ENCODE results near the gene BCAS2. TPM values are rescaled to one million over a fixed set of nuclear protein-coding genes. Genes with fewer than 3 reads are reported as not detected.

BCAS2 gene
- total RNA-seq, 8 experiments from 2014 or later = 53.9 to 132 (median 93.0) TPM

- no peak overlapping the region for H3K27ac ChIP-seq
- in situ Hi-C loops (cut with MboI; ENCODE audit: low pct_unique_long_range_greater_than_20kb in 2 of 9, low sequenced_read_pairs in 9 of 9, unreplicated experiment in 9 of 9) = loop anchor here in 1 of 9 experiments (25.0 kb wide), 1 partner anchor 214 kb away; no protein-coding TSS in a partner anchor
- no peaks in the 10 kb centered on the region for H3K4me1 ChIP-seq (replicated peaks in 1 of 2)
- whole genome bisulfite sequencing, 10 experiments = 70 to 92% (median 86%) methylated on average over 1 to 4 of the region's 4 CpGs; no CpG with 5 or more reads in 3 of the 10 experiments
- no peak overlapping the region for H3K4me3 ChIP-seq
- ATAC-seq (replicated peaks in 6 of 8) = peak in 1 of 8 experiments; percentile 20
These were observed 30.0 kb downstream of the BCAS2 start for GRCh38 chr1:114551400-114551799.

- no peak for ATAC-seq (replicated peaks in 6 of 8)
- WGBS, 10 experiments = 77 to 100% (median 100%) methylated on average over 1 to 2 of the region's 2 CpGs; no CpG with 5 or more reads in 3 of the 10 experiments
- in situ Hi-C loops (cut with MboI; ENCODE audit: low pct_unique_long_range_greater_than_20kb in 2 of 9, low sequenced_read_pairs in 9 of 9, unreplicated experiment in 9 of 9) = loop anchor here in 1 of 9 experiments (25.0 kb wide), 1 partner anchor 213 kb away; no protein-coding TSS in a partner anchor
- H3K4me1 ChIP-seq (replicated peaks in 1 of 2) = no peaks in the 10 kb centered on the region
- no peak overlapping the region for H3K4me3 ChIP-seq
- no peak overlapping the region for H3K27ac ChIP-seq
These were observed 31.1 kb downstream of the BCAS2 start for GRCh38 chr1:114550336-114550735.

DNA sequence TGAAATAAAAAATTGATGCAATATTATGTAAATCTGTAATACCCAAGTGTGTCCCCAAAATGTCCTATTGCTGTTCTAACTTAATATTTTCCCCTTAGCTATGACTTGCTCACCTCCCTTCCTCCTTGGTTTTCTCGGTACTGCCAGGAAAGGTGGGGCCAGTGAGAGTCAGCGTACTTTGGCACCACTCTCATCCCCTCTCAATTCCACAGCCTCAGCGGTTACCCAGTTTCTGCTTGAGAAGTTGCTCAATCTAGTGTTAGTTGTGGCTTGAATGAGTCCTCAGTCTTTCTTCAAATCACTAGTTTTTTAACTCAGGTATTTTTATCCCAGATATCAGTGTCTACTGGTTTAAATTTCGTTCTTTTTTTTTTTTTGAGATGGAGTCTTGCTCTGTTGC is 32.3 kb downstream of the BCAS2 start:
- WGBS, 10 experiments = 0 to 90% (median 55%) methylated on average over 1 to 4 of the region's 4 CpGs; no CpG with 5 or more reads in 1 of the 10 experiments
- in situ Hi-C loops (cut with MboI; ENCODE audit: low pct_unique_long_range_greater_than_20kb in 2 of 9, low sequenced_read_pairs in 9 of 9, unreplicated experiment in 9 of 9) = no loop called here
- Histone ChIP-seq H3K4me1 (replicated peaks in 1 of 2) (no peaks in the 10 kb centered on the region), H3K27ac (no peak overlapping the region), H3K4me3 (no peak overlapping the region)
- ATAC-seq (replicated peaks in 6 of 8) = no peak

GRCh38 chr1:114547076-114547475 is 34.3 kb downstream of the BCAS2 start:
- in situ Hi-C loops (cut with MboI; ENCODE audit: low pct_unique_long_range_greater_than_20kb in 2 of 9, low sequenced_read_pairs in 9 of 9, unreplicated experiment in 9 of 9) = no loop called here
- H3K27ac ChIP-seq = no peak overlapping the region
- no peak for ATAC-seq (replicated peaks in 6 of 8)
- no peaks in the 10 kb centered on the region for H3K4me1 ChIP-seq (replicated peaks in 1 of 2)
- 22 to 100% (median 75%) methylated on average over 1 of the region's 1 CpG; no CpG with 5 or more reads in 3 of the 10 experiments for WGBS, 10 experiments
- H3K4me3 ChIP-seq = no peak overlapping the region

DNA sequence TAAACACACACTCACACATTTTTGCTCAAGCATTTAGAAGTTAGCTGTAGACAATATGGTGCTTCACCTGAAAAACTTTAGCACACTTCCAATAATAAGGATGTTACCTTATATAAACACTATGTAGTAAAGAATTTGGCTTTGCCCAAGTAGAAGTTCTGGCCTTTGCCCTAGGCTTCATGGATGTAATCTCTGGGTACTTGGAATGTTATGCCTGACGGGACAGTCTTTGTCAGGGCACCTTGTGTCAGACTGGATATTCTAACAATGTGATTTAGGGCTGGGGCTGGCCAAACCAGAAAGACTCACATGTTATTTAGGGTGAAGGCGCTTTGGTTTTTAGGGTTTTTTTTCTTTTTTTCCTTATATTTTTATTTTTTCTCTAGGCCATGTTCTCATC is 35.6 kb downstream of the BCAS2 start:
- no peak overlapping the region for H3K27ac ChIP-seq
- 63 to 100% (median 95%) methylated on average over 1 to 2 of the region's 2 CpGs; no CpG with 5 or more reads in 1 of the 10 experiments for WGBS, 10 experiments
- H3K4me3 ChIP-seq = no peak overlapping the region
- no peak for ATAC-seq (replicated peaks in 6 of 8)
- in situ Hi-C loops (cut with MboI; ENCODE audit: low pct_unique_long_range_greater_than_20kb in 2 of 9, low sequenced_read_pairs in 9 of 9, unreplicated experiment in 9 of 9) = no loop called here
- no peaks in the 10 kb centered on the region for H3K4me1 ChIP-seq (replicated peaks in 1 of 2)

- in situ Hi-C loops (cut with MboI; ENCODE audit: low pct_unique_long_range_greater_than_20kb in 2 of 9, low sequenced_read_pairs in 9 of 9, unreplicated experiment in 9 of 9) = no loop called here
- H3K4me3 ChIP-seq = no peak overlapping the region
- H3K27ac ChIP-seq = no peak overlapping the region
- no peaks in the 10 kb centered on the region for H3K4me1 ChIP-seq (replicated peaks in 1 of 2)
- ATAC-seq (replicated peaks in 6 of 8) = no peak
- 0 to 100% (median 53%) methylated on average over 1 of the region's 1 CpG; no CpG with 5 or more reads in 3 of the 10 experiments for WGBS, 10 experiments
These were observed 36.1 kb downstream of the BCAS2 start for GRCh38 chr1:114545315-114545714.

GRCh38 chr1:114540821-114541220 is 40.6 kb downstream of the BCAS2 start:
- ATAC-seq (replicated peaks in 6 of 8) = no peak
- H3K27ac ChIP-seq = no peak overlapping the region
- in situ Hi-C loops (cut with MboI; ENCODE audit: low pct_unique_long_range_greater_than_20kb in 2 of 9, low sequenced_read_pairs in 9 of 9, unreplicated experiment in 9 of 9) = no loop called here
- no peaks in the 10 kb centered on the region for H3K4me1 ChIP-seq (replicated peaks in 1 of 2)
- H3K4me3 ChIP-seq = no peak overlapping the region
- WGBS, 10 experiments = 58 to 100% (median 85%) methylated on average over 1 to 6 of the region's 6 CpGs

GRCh38 chr1:114540272-114540671 is 41.1 kb downstream of the BCAS2 start:
- Histone ChIP-seq H3K4me1 (replicated peaks in 1 of 2) (no peaks in the 10 kb centered on the region), H3K27ac (no peak overlapping the region), H3K4me3 (no peak overlapping the region)
- 10 to 79% (median 66%) methylated on average over 3 of the region's 3 CpGs for WGBS, 10 experiments
- ATAC-seq (replicated peaks in 6 of 8) = no peak
- in situ Hi-C loops (cut with MboI; ENCODE audit: low pct_unique_long_range_greater_than_20kb in 2 of 9, low sequenced_read_pairs in 9 of 9, unreplicated experiment in 9 of 9) = no loop called here

DNA sequence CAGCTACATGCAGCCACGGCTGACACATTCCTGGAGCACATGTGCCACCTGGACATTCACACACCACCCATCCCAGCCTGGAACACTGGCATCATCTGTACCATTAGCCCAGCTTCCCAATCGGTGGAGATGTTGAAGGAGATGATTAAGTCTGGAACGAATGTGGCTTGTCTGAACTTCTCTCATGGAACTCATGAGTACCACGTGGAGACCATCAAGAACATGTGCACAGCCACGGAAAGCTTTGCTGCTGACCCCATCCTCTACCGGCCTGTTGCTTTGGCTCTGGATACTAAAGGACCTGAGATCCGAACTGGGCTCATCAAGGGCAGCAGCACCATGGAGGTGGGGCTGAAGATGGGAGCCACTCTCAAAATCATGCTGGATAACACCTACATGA is 45.4 kb downstream of the BCAS2 start:
- H3K4me3 ChIP-seq = no peak overlapping the region
- ATAC-seq (replicated peaks in 6 of 8) = no peak
- no peaks in the 10 kb centered on the region for H3K4me1 ChIP-seq (replicated peaks in 1 of 2)
- 17 to 93% (median 75%) methylated on average over 1 to 7 of the region's 7 CpGs; no CpG with 5 or more reads in 2 of the 10 experiments for WGBS, 10 experiments
- in situ Hi-C loops (cut with MboI; ENCODE audit: low pct_unique_long_range_greater_than_20kb in 2 of 9, low sequenced_read_pairs in 9 of 9, unreplicated experiment in 9 of 9) = no loop called here
- H3K27ac ChIP-seq = no peak overlapping the region

- Histone ChIP-seq H3K27ac (no peak overlapping the region), H3K4me1 (replicated peaks in 1 of 2) (no peaks in the 10 kb centered on the region), H3K4me3 (no peak overlapping the region)
- in situ Hi-C loops (cut with MboI; ENCODE audit: low pct_unique_long_range_greater_than_20kb in 2 of 9, low sequenced_read_pairs in 9 of 9, unreplicated experiment in 9 of 9) = no loop called here
- 0 to 43% (median 20%) methylated on average over 1 of the region's 1 CpG; no CpG with 5 or more reads in 7 of the 10 experiments for WGBS, 10 experiments
- no peak for ATAC-seq (replicated peaks in 6 of 8)
These were observed 46.0 kb downstream of the BCAS2 start for GRCh38 chr1:114535401-114535800.

- no peak for ATAC-seq (replicated peaks in 6 of 8)
- Histone ChIP-seq H3K4me3 (no peak overlapping the region), H3K27ac (no peak overlapping the region), H3K4me1 (replicated peaks in 1 of 2) (no peaks in the 10 kb centered on the region)
- WGBS, 10 experiments = 0 to 89% (median 47%) methylated on average over 1 of the region's 1 CpG; no CpG with 5 or more reads in 2 of the 10 experiments
- in situ Hi-C loops (cut with MboI; ENCODE audit: low pct_unique_long_range_greater_than_20kb in 2 of 9, low sequenced_read_pairs in 9 of 9, unreplicated experiment in 9 of 9) = no loop called here
These were observed 50.3 kb downstream of the BCAS2 start for GRCh38 chr1:114531094-114531493.

GRCh38 chr1:114530224-114530623 is 51.2 kb downstream of the BCAS2 start:
- Histone ChIP-seq H3K27ac (no peak overlapping the region), H3K4me3 (no peak overlapping the region), H3K4me1 (replicated peaks in 1 of 2) (no peaks in the 10 kb centered on the region)
- 62 to 100% (median 95%) methylated on average over 1 to 2 of the region's 2 CpGs; no CpG with 5 or more reads in 2 of the 10 experiments for WGBS, 10 experiments
- in situ Hi-C loops (cut with MboI; ENCODE audit: low pct_unique_long_range_greater_than_20kb in 2 of 9, low sequenced_read_pairs in 9 of 9, unreplicated experiment in 9 of 9) = no loop called here
- no peak for ATAC-seq (replicated peaks in 6 of 8)

DNA sequence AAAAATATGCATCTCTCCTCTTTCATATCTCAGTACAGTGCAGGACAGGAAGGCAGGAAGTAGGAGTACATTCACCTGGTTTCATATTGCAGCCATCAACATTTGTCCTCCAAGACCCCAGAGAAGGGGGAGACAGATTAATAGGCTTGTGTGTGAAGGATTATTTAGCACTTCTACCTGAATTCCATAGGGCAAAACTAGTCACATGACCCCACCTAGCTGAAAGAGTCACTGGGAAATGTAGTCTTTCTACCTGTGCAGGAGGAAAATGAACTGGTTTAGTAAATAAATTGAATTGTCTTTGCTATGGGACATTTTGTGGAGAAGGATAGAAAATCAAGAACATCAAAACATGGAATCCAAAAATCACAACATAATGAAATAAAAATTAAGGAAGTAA is 56.5 kb downstream of the BCAS2 start:
- in situ Hi-C loops (cut with MboI; ENCODE audit: low pct_unique_long_range_greater_than_20kb in 2 of 9, low sequenced_read_pairs in 9 of 9, unreplicated experiment in 9 of 9) = loop anchor here in 1 of 9 experiments (25.0 kb wide), 1 partner anchor 562 kb away; the partner anchor contains the start of gene TSPAN2
- H3K4me1 ChIP-seq (replicated peaks in 1 of 2) = no peaks in the 10 kb centered on the region
- H3K27ac ChIP-seq = no peak overlapping the region
- no peak for ATAC-seq (replicated peaks in 6 of 8)
- H3K4me3 ChIP-seq = no peak overlapping the region

DNA sequence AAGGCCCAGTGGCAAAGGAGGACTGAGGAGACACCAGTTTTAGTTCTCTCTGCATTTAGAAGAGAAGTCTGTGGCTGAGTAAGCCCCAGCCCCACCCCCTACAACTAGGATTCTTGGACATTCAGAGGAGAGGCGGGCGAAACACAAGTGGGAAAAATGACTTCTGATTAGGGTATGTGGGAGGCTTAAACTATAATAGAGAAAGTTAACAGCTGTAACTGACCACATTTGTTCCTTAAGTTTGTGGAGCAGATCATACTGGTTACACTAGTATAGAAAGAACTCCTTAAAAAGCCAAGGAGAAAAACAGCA is 59.2 kb downstream of the BCAS2 start:
- ATAC-seq (replicated peaks in 6 of 8) = no peak

More for the DNA sequence above, 59.2 kb downstream of the BCAS2 start:
- no peak overlapping the region for H3K4me3 ChIP-seq
- WGBS, 10 experiments = 25 to 88% (median 77%) methylated on average over 1 to 2 of the region's 2 CpGs; no CpG with 5 or more reads in 3 of the 10 experiments
- H3K4me1 ChIP-seq (replicated peaks in 1 of 2) = no peaks in the 10 kb centered on the region
- in situ Hi-C loops (cut with MboI; ENCODE audit: low pct_unique_long_range_greater_than_20kb in 2 of 9, low sequenced_read_pairs in 9 of 9, unreplicated experiment in 9 of 9) = loop anchor here in 1 of 9 experiments (25.0 kb wide), 1 partner anchor 565 kb away; the partner anchor contains the start of gene TSPAN2
- no peak overlapping the region for H3K27ac ChIP-seq
